Panc1 (cell line): ENCODE results near the gene PANX3. TPM values are rescaled to one million over a fixed set of nuclear protein-coding genes. Genes with fewer than 3 reads are reported as not detected.

Experiments
- ATAC-seq: fragments of 200-7000 bp; cut with Tn5 transposase; 2 replicates; pipeline ENCODE4 v1.9.1; 2020; ENCODE audit warnings: mild to moderate bottlenecking, moderate library complexity
- BruUV-seq: library from RNA; stranded (reverse); fragments of 400-500 nt; replicated peaks from 2 replicates; lab custom pipeline; 2021; lab: Mats Ljungman, UMichigan
- CTCF ChIA-PET: fragments of 300-600 bp; sonication (Branson Sonifier 250); formaldehyde crosslinking; loops from one replicate; lab custom pipeline; 2022; ENCODE audit warnings: antibody characterized with exemption; lab: Charles Lee
- POLR2A ChIA-PET: fragments of 300-600 bp; sonication (Branson Sonifier 250); formaldehyde crosslinking; loops from one replicate; lab custom pipeline; 2022; ENCODE audit warnings: antibody characterized with exemption; lab: Charles Lee
- DNase-seq: peaks from one replicate; pipeline ENCODE4 v3.0.0-alpha.2; 2010; ENCODE audit warnings: low read depth, low spot score
- H3K27ac ChIP-seq: 2 replicates; pipeline ENCODE4 v1.5.1; 2011; ENCODE audit warnings: mild to moderate bottlenecking, low read length, inconsistent platforms
- H3K27me3 ChIP-seq: fragments of 200-500 bp; sonication (Bioruptor generic); 2 replicates; pipeline ENCODE4 v1.6.0; 2014; ENCODE audit warnings: low read length, inconsistent platforms; ENCODE audit not compliant: control insufficient read depth, insufficient read depth
- H3K36me3 ChIP-seq: fragments of 200-500 bp; sonication (Bioruptor generic); 2 replicates; pipeline ENCODE4 v1.5.1; 2014; ENCODE audit warnings: inconsistent platforms, mild to moderate bottlenecking, low read length, moderate library complexity; ENCODE audit not compliant: control insufficient read depth, insufficient read depth
- H3K4me1 ChIP-seq: 2 replicates; pipeline ENCODE4 v1.5.1; 2011; ENCODE audit warnings: inconsistent platforms, mild to moderate bottlenecking, low read length, moderate library complexity; ENCODE audit not compliant: control insufficient read depth, insufficient read depth
- H3K4me3 ChIP-seq, 2 experiments: 2 replicates each; pipeline ENCODE4 v1.5.1; 2011 to 2012; ENCODE audit warnings: low read depth in 2 of 2, low read length in 2 of 2, mild to moderate bottlenecking in 2 of 2, inconsistent platforms in 1 of 2, moderate library complexity in 1 of 2
- H3K9me3 ChIP-seq: fragments of 200-500 bp; sonication (Bioruptor generic); 2 replicates; pipeline ENCODE4 v1.5.1; 2014; ENCODE audit warnings: low read depth, mild to moderate bottlenecking, inconsistent platforms, low read length, moderate library complexity; ENCODE audit not compliant: control insufficient read depth, insufficient read depth
- CTCF ChIP-seq: fragments of 450-650 bp; IDR thresholded peaks from 2 replicates; pipeline ENCODE4 v1.5.1; 2017; ENCODE audit warnings: mild to moderate bottlenecking
- POLR2AphosphoS5 ChIP-seq: IDR thresholded peaks from 2 replicates; pipeline ENCODE4 v1.6.1; 2012; ENCODE audit warnings: mild to moderate bottlenecking, low read depth, low read length, moderate library complexity
- REST ChIP-seq, 2 experiments: IDR thresholded peaks; 2 replicates each; pipeline ENCODE4 v1.6.1; 2011 to 2012; ENCODE audit warnings: low read depth in 2 of 2, control low read depth in 1 of 2, low read length in 1 of 2, mild to moderate bottlenecking in 1 of 2, moderate library complexity in 1 of 2; ENCODE audit not compliant: insufficient read depth in 1 of 2
- SIN3A ChIP-seq: IDR thresholded peaks from 2 replicates; pipeline ENCODE4 v1.6.1; 2012; ENCODE audit warnings: low read depth, mild to moderate bottlenecking, low read length, moderate library complexity, borderline replicate concordance; ENCODE audit not compliant: insufficient read depth
- TCF7L2 ChIP-seq: IDR thresholded peaks from 2 replicates; pipeline ENCODE4 v1.6.1; 2011; ENCODE audit warnings: mild to moderate bottlenecking, low read depth, low read length, inconsistent platforms
- in situ Hi-C: cut with HindIII; loops from 2 replicates; pipeline ENCODE4 v1.10.0; 2016; ENCODE audit warnings: low sequenced_read_pairs, low pct_unique_long_range_greater_than_20kb
- intact Hi-C: fragments of 100-400 bp; cut with micrococcal nuclease; formaldehyde crosslinking; loops from one replicate; pipeline ENCODE4 v1.10.0; 2022; ENCODE audit not compliant: unreplicated experiment
- total RNA-seq: library from RNA; stranded (reverse); gene quantifications from one replicate; pipeline ENCODE4 v1.2.1, GENCODE V29; 2021; ENCODE audit not compliant: unreplicated experiment

Gene PANX3
- total RNA-seq, 1 experiment from 2014 or later, result not detected

- no peak for TF ChIP-seq CTCF
- no peak for TF ChIP-seq POLR2AphosphoS5
- no peak for TF ChIP-seq SIN3A
- no peak for TF ChIP-seq REST (IDR thresholded peaks at IDR 0.05; ENCODE audit: insufficient read depth in 1 of 2, low read depth in 2 of 2, low read length in 1 of 2)
- TF ChIP-seq TCF7L2, result no peak
- no peak for DNase-seq
- Histone ChIP-seq H3K4me3 (no peak overlapping the region), H3K36me3 (peaks cover 9% of the 10 kb centered on the region), H3K9me3 (no peaks in the 10 kb centered on the region), H3K4me1 (no peaks in the 10 kb centered on the region), H3K27ac (no peak overlapping the region), H3K27me3 (no peaks in the 10 kb centered on the region)
- ChIA-PET POLR2A (interaction anchor here (0.6 kb wide), 1 partner anchor 115 kb away, joined by 3 read pairs; no protein-coding TSS in a partner anchor), CTCF (interaction anchor here (0.5 kb wide), 1 partner anchor 859 kb away, joined by 3 read pairs; no protein-coding TSS in a partner anchor)
- ATAC-seq, result no peak
- intact Hi-C loops, result no loop called here
- in situ Hi-C loops, result no loop called here
- BruUV-seq, result no TSS peak
Observed at GRCh38 chr11:124638500-124638899, 27.3 kb downstream of the PANX3 start.

GRCh38 chr11:124639186-124639585, 28.0 kb downstream of the PANX3 start:
- DNase-seq (no peak), ATAC-seq (no peak)
- intact Hi-C loops, result no loop called here
- no peak for TF ChIP-seq REST (IDR thresholded peaks at IDR 0.05; ENCODE audit: insufficient read depth in 1 of 2, low read depth in 2 of 2, low read length in 1 of 2)
- TF ChIP-seq POLR2AphosphoS5, result no peak
- no peak for TF ChIP-seq TCF7L2
- no peak for TF ChIP-seq SIN3A
- no peak for TF ChIP-seq CTCF
- POLR2A ChIA-PET, result no interaction called here
- H3K9me3 ChIP-seq, result no peaks in the 10 kb centered on the region
- CTCF ChIA-PET, result interaction anchor here (0.5 kb wide), 1 partner anchor 858 kb away, joined by 3 read pairs; no protein-coding TSS in a partner anchor
- BruUV-seq, result no TSS peak
- no peak overlapping the region for H3K27ac ChIP-seq
- H3K27me3 ChIP-seq, result no peaks in the 10 kb centered on the region
- H3K4me3 ChIP-seq, result no peak overlapping the region
- in situ Hi-C loops, result no loop called here
- H3K36me3 ChIP-seq, result peaks cover 9% of the 10 kb centered on the region; the same call in 1 of the 2 replicates
- no peaks in the 10 kb centered on the region for H3K4me1 ChIP-seq
